GM19239 (cell line): ENCODE measurements around the gene SORCS1.

Source experiments
- DNase-seq: peaks from one replicate; pipeline ENCODE4 v3.0.0; 2011; ENCODE audit warnings: low spot score; ENCODE audit not compliant: insufficient read length
- FAIRE-seq: peaks from 2 replicates; lab custom pipeline; 2011; peaks lifted over from hg19 to GRCh38; lab: Jason Lieb, UNC

Gene SORCS1

DNA sequence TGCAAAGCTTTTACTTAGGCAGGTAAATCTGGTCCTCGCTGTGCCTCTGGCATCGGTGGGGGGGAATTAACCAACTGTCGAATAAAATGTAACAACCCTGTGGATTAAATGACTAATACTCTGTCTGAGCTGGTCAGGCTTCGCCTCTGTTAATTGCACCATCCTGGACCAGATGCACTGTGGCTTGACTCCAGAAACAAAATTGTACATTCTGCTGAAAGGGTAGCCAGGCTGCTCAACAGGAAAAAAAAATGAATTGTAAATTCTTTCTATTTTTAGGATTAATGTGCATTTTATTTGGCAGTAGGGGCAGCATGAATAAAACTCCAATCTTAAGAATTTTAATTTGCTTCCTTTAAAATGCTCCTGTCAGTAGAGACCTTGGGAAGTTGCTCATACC is 389.4 kb downstream of the SORCS1 start:
- FAIRE-seq: no peak
- DNase-seq: no peak

DNA sequence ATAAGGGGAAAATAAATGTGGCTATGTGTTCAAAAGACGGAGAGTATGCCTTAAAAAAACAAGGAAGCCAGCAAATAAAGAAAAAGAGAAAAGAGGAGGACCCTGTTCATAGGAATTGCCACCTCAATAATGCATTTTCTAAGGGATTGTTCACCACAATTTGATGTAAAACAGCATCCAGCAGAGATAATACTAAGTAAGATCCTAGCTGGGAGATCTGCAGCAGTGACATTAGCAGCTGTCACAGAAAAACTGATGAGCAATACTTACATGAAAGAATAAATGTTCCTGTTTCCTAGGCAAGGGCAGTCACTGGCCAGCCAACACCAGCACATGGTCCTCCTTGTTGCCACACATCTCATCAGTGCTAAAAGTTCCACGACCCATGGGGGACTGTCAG is 391.5 kb downstream of the SORCS1 start:
- FAIRE-seq (no peak), DNase-seq (no peak)

DNA sequence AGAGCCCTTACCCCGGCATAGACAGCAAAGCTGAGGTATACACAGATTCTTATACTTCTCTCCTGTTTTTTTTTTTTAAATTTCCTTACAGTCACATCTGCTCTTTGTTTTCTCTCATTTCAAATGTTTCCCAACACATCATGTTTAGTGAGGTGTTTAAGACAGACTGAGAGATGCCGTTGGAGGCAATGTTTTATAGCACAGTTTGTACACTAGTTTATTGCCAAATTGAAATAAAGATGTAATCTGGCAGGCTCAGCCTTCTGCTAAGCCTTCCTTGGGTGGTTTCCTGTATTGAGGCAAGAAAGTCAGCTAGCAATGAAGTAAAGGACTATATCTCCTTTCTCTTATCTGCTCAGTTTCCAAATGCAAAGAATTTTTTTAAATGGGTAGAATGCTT is 393.4 kb downstream of the SORCS1 start:
- FAIRE-seq: no peak
- DNase-seq: no peak

DNA sequence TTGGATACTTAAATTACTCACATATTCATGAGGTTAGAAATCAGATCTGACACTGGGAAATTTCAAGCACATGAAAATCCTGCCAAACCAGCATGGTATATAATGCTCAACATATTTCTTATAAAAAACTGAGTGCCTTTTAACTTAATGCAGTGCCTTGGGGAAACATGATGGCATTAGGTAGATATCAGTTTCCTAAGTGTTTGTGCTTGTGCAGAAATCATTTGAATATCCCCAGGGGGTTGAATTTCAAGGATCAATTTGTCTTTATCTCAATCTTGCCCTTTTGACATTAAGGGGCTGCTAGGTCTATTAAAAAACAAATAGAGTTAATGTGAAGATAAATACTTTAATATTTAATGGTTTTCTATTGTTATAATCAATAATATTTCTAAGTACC is 396.3 kb downstream of the SORCS1 start:
- no peak for DNase-seq
- no peak for FAIRE-seq

DNA sequence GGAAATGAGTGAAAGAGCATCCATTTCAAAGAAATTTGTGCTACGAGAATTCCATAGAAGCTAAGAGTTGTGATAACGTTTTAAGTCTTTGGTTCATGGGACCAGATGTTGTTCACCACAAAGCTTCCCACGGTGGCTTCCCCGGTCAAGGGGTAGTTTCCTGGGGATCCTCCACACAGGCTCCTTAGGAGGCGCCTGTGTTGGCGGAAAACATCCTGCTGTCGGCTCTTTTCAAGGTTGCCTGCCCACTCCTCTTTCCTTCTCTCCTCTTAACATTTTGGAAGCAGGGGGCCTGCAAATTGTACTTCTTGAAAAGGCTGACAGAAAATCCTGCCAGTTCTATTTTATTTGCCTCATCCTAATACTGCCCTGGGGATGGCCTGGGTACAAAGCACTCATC is 398.6 kb downstream of the SORCS1 start:
- FAIRE-seq (no peak), DNase-seq (no peak)

DNA sequence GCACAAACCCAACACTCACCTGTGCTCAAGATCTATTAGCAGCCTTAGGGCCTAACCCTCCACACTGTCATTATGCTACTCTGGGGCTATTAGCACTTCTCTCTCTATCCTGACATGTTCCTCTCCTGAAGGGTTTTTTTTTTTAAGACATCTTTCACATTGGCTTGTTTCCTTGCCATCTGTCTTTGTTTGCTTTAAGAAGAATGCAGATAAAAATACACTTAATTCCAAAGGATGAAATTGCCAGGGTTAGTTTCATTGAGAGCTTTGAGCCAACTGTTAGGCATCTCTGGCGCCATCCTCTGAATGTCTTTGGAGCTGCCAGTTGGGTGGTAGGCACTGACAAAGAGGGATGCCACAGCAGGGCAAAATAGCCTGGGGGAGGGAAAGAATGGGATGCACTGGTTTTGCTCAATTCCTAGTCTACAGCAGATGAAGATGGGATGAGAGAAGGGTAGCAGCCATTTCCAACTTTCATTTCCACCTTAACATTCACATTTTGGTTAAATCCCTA is 399.2 kb downstream of the SORCS1 start:
- FAIRE-seq: no peak
- no peak for DNase-seq

DNA sequence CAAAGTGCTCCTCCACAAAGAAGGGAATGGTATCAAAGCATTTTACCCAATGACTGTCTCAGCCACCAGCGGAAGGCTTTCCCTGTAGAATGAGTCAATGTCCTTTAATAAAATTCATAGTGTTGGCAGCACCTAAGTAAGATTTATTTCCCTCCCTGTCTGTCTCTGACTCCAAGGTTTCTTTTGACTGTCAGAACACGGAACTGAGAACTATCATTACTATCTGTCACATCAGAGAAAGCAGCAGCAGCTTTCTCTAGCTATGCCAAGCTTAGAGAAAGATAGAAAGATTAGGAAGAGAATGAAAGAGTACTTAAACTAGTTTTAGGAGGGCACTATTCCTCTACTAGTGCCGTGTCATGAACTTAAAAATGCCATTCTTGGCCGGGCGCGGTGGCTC is 400.1 kb downstream of the SORCS1 start:
- DNase-seq: no peak
- FAIRE-seq: no peak

DNA sequence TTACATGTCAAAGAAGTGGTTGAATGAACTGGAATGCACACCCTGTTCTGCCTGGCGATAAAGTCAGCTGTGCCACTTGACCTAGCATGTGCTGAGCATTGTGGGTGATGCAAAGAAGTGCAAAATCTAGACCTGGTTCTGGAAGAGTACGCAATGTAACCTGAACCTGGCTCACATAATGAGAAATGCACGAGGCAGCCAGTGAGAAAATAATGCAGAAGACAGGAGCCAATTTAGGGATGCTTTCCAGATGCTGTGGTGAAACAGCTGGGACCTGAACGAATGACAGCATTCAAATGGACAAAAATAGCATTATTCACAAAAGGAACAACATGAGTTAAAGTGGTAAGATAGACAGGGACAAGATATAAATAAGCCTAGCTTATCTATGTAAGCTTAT is 402.6 kb downstream of the SORCS1 start:
- no peak for FAIRE-seq
- no peak for DNase-seq

DNA sequence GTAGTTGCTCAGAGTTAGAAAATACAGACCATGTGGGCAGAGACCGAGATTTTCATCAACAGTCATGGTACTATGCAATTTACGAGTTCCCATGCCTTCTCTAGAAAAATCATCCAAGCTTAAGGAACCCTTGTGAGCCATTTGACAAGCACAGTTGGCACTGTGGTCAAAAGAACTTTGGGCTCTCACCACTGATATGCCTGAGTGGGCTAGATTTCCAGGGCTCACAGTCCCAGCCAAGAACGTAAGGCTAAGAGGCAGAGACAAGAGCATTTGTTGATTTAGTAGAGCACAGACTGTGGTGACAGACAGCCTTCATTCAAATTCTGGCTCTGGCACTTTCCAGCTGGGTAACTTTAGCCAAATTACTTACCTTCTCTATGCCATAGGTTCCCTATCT is 407.0 kb downstream of the SORCS1 start:
- FAIRE-seq: no peak
- no peak for DNase-seq

DNA sequence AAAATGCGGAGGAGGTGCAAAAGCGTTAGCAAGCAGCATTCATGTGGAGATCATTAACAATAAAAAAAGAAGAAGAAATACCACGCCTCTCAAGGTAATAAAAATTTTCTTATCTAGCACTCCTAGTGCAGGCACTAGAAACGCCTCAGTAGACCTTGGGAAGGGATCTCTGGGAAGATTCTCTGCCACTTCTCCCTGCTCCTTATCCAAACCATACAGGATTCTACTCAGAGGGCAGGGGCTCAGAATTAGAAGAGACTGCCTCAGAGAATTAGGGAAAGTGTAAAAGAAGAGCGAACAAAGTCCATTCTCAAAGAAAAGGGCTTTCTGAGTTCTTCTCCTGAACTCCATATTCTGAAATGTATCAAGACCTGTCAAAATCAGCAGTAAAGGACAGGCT is 413.4 kb downstream of the SORCS1 start:
- FAIRE-seq (no peak), DNase-seq (no peak)

DNA sequence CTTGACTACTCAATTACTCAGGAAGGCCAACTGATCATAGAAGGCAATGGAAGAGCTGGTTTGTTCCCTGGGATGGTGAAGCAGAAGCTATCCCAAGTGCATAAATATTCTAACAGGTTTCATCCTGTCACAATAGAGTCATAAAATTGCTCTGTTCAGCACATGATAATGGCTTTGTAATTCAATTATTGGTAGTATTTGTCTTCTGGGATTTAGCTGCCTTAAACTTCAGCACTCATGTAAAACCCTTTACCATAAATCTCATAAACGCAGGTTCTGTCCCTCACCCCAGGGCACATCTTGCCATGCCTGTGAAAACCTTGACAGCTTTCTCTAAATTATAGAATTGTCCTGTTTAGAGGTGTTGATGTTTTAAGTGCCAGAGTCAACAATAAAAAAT is 417.6 kb downstream of the SORCS1 start:
- DNase-seq (no peak), FAIRE-seq (no peak)

DNA sequence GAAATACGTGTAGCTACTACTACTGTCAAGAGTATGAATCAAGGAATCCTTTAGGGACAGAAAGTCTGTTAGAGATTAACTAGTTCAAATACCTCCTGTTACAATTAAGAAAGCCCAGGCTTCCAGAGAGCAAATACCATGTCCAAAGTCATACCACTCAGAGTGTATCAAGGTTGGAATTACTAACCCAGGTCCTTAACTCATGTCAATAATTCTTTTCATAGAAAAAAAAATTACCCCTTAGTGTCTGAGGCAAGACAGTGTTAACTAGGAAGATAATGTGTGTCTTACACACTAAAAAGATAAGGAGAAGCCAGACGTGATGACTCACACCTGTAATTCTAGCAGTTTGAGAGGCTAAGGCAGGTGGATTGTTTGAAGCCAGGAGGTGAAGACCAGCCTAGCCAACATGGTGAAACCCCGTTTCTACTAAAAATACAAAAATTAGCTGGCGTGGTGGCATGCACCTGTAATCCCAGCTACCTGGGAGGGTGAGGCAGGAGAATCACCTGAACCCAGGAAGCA is 423.4 kb downstream of the SORCS1 start:
- FAIRE-seq: no peak
- no peak for DNase-seq

DNA sequence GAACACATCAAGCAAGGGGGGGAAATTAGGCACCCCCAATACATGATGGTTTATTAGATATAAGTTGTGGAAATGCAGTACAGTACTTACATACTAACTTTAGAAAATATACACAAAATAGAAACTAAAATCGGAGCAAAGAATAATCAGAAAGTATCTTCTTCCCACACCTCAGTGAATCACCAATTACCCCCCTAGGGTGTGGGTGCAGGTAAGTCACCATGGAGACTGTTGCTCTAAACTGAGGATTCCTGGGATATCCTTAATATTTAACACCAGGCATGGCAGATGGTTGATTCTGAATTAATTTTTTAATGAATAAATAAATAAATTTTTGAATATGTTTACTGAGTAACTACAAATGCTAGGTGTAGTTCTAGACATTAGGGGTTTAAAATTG is 424.4 kb downstream of the SORCS1 start:
- DNase-seq: no peak
- FAIRE-seq: no peak

DNA sequence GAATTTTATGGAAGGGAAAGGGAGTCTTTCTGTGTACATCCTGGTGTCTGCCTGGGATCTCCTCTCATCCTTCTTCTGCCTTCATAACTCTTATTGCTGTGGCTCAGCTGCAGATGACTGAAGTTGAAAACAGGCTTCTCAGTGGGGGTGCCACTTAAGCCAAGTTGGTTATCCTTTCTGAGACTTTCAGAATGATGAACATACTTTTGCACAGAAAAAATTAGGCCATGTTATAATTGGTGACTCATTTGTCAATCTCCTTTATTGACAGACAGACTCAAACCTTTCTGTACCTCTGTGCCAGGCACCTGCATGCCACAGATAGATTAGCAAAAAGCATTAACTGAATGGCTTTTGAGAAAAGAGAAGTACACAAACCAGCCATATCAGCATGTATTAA is 430.3 kb downstream of the SORCS1 start:
- FAIRE-seq (no peak), DNase-seq (no peak)

DNA sequence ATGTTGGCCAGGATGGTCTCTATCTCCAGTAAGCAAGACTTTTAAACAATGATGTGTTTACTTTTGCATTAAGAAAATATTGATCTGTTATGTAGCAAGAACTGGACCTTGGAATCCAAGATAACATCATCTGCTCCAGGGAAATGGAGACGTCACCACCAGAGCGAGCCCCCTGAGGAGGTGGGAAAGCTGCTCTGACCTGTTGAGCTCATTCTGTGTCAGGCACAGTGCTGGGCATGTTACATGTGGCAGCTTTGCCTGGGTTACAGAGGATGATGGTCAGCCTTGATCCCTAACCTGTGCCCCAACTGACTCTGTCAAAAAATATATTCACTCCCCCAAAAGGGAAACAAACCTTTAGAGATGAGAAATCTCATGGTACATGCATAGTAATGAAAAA is 436.3 kb downstream of the SORCS1 start:
- DNase-seq (no peak), FAIRE-seq (no peak)

DNA sequence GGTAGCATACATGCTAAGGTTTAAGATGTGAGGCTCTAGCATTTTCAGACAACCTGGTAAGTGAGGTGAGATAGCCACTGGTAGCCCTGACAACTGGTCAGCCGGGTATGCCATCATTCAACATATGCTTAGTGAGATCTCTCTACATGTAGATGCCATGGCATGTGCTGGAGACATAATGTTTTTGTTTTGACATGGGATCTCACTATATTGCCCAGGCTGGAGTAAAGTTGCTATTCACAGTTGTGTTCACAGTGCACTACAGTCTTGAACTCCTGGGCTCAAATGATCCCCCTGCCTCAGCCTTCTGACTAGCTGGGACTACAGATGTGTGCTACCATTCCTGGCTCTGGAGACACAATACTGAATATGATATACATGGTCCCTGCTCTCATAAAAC is 437.3 kb downstream of the SORCS1 start:
- FAIRE-seq (no peak), DNase-seq (no peak)

DNA sequence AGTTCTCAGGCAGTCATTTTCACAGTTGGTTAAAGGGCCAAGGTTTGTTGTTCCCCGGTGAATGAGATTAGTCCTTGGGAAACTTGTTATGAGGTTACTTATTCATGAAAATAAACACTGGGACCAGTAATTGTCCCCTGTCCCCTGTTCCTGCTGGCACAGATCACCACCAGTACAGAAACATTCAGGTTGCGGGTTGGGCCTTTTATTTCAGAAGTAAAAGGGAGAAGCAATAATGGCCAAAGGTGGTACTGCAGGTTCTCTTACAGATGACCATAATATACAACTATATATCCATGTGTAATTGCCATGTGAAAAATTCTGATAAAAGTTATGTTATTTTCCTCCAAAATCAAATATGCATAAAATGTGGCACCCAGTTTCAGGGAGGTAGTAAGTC is 442.0 kb downstream of the SORCS1 start:
- DNase-seq: no peak
- FAIRE-seq: no peak

DNA sequence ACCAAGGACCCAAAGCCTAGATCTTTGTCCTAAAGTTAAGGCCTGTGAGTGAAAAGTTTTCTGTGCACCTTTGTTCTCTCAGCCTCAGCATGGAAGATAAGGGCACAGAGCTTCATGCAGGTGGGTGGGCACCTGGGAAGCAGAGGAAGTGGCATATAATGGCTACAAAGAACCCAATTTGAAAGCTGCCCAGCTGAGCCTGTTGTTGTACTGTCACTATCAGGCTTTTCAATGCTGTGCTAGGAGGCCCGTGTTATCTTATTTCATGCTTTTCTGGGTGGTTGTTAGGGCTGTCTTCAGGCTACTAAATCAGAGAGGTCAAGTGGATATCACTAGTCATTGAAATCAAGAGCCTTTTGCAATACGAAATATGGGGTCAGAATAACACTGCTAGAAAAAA is 443.8 kb downstream of the SORCS1 start:
- FAIRE-seq: no peak
- no peak for DNase-seq

DNA sequence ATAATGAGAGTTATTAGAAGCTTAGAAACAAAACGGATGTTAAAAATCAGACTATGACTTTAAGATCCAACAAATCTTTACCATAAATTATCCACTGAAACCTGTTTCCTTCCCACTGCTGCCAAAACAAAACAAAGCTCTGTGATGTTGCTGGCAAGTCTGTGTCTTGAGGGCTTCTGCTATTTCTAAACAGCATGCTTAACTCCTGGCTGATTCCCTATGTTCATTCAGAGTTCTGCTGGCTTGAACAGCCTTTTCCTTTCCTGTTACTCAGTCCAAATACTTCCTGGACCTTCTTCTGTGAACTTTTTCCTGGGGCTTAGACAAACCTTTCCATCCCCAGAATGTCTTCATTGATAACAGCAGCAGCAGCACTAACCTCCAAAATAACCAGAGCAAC is 448.1 kb downstream of the SORCS1 start:
- FAIRE-seq: no peak

DNA sequence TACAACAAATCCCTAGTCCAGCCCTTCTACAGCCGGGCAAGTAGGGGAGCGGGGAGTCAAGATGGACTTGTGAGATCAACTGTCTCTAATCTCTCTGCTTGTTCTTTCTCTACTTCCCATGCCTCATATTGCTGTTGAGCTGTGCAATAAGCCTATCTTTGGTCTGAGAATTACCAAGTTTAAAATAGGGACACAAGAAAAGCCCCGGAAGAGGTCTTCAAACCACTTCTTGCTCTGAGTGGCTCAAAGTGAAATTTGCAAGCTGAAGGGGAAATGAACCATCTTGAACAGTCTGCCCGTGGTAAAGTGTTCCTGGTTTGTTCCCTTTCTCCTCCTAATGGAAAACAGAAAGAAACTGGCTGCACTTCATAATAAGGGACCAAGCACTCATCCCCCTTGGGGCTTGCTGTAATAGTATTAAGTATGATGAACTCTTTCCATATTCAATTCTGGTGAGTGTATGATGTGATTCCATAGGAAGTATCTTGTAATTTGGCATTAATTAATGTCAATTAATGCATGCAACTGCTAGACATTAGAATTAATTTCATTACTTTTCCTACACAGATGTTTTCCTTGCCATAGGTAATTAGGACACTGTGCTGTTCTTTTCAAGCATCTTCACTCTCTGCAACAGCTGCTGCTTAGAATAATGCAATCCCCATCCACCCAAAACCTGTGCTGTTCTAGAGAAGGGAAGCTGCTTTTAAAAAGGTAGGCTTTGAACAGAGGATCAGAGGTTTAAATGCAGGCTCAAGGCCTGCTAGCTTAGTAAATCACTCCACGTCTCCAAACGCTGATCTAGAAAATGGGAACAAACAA is 449.6 kb downstream of the SORCS1 start:
- no peak for DNase-seq
- no peak for FAIRE-seq

More for the DNA sequence above, 448.1 kb downstream of the SORCS1 start:
- no peak for DNase-seq

DNA sequence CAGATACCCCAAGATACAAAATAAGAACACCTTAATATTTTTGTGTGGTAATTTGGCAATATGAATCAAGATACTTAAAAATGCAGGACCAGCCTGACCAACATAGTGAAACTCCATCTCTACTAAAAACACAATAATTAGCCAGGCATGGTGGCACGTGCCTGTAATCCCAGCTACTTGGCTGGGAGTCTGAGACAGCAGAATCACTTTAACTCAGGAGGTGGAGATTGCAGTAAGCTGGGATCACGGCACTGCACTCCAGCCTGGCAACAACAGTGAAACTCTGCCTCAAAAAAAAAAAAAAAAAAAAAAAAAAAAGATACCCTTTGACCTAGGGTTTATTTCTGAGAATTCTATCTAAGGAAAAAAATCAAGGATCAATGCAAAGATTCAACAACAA is 450.7 kb downstream of the SORCS1 start:
- FAIRE-seq: no peak
- no peak for DNase-seq

DNA sequence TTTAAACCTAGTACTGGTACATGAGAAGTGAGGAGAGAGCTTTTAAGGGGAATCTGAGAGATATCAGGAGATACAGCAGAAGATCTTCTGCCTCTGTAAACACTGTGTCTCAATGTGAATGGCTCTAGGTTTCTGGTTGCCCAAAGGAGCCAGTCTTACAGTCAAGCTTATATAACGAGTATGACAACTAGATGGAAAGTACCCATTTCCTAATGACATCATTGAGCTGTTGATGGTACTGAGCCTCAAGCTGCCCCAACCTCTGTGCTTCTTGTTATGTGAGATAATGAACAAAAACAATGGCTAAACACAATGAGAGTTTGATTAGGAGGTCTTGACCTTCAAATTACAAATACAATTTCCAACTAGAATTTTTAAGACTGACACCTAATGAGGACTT is 451.5 kb downstream of the SORCS1 start:
- DNase-seq: no peak
- no peak for FAIRE-seq
